Muscle layer of duodenum (tissue), 2 donors: Measurements from ENCODE around the gene LRRC23.
"Not testable (repeated sequence)": the region's sequence is repeated elsewhere in the genome, so short reads cannot be mapped to it uniquely, and the experiment has no call there.

Experiments
- H3K27ac ChIP-seq: one replicate; pipeline ENCODE4 v1.7.0; 2013; ENCODE audit warnings: mild to moderate bottlenecking, low read length
- H3K27me3 ChIP-seq: one replicate; pipeline ENCODE4 v1.7.0; 2013; ENCODE audit warnings: low read depth, mild to moderate bottlenecking, control low read depth, low read length
- H3K36me3 ChIP-seq, 2 donors: one replicate each; pipeline ENCODE4 v1.7.0; 2013; ENCODE audit warnings: low read length in 2 of 2, control low read depth in 1 of 2, mild to moderate bottlenecking in 1 of 2; ENCODE audit not compliant: insufficient read depth in 2 of 2, control insufficient read depth in 1 of 2
- H3K4me1 ChIP-seq, 2 donors: one replicate each; pipeline ENCODE4 v1.7.0; 2013; ENCODE audit warnings: low read length in 2 of 2, mild to moderate bottlenecking in 2 of 2, control low read depth in 1 of 2, moderate library complexity in 1 of 2; ENCODE audit not compliant: insufficient read depth in 2 of 2, control insufficient read depth in 1 of 2
- H3K4me3 ChIP-seq, 2 donors: one replicate each; pipeline ENCODE4 v1.7.0; 2013; ENCODE audit warnings: low read length in 2 of 2, low read depth in 1 of 2, mild to moderate bottlenecking in 1 of 2
- H3K9me3 ChIP-seq, 2 donors: one replicate each; pipeline ENCODE4 v1.7.0; 2013; ENCODE audit warnings: low read length in 2 of 2, control low read depth in 1 of 2, mild to moderate bottlenecking in 1 of 2; ENCODE audit not compliant: control insufficient read depth in 1 of 2
- donor health status: healthy.

LRRC23 gene

GRCh38 chr12:6891646-6892001, 13.0 kb upstream of the LRRC23 start:
- Histone ChIP-seq H3K4me3 (peak overlapping the region; percentile 65 to 85), H3K4me1 (no peaks in the 10 kb centered on the region), H3K27me3 (no peaks in the 10 kb centered on the region), H3K27ac (peak overlapping the region; percentile 89), H3K9me3 (no peaks in the 10 kb centered on the region), H3K36me3 (peaks cover 0 to 4% of the 10 kb centered on the region in 2 donors)

GRCh38 chr12:6892683-6893082, 11.9 kb upstream of the LRRC23 start:
- H3K27ac ChIP-seq, H3K9me3 ChIP-seq, H3K36me3 ChIP-seq, H3K27me3 ChIP-seq, H3K4me1 ChIP-seq, H3K4me3 ChIP-seq: not testable (repeated sequence)

- Histone ChIP-seq H3K27ac (no peak overlapping the region), H3K9me3 (no peaks in the 10 kb centered on the region), H3K4me1 (peaks cover 0 to under 1% of the 10 kb centered on the region in 2 donors), H3K36me3 (peaks cover 0 to 4% of the 10 kb centered on the region in 2 donors), H3K4me3 (no peak overlapping the region), H3K27me3 (no peaks in the 10 kb centered on the region)
Measured at GRCh38 chr12:6894321-6894720, 10.3 kb upstream of the LRRC23 start.

GRCh38 chr12:6896846-6897435, 7.7 kb upstream of the LRRC23 start:
- Histone ChIP-seq H3K27ac (no peak overlapping the region), H3K27me3 (no peaks in the 10 kb centered on the region), H3K4me1 (peaks cover 0 to 6% of the 10 kb centered on the region in 2 donors), H3K4me3 (no peak overlapping the region), H3K9me3 (no peaks in the 10 kb centered on the region), H3K36me3 (no peaks in the 10 kb centered on the region)

- Histone ChIP-seq H3K27me3 (no peaks in the 10 kb centered on the region), H3K27ac (no peak overlapping the region), H3K36me3 (no peaks in the 10 kb centered on the region)
Measured at GRCh38 chr12:6899427-6899826, 5.2 kb upstream of the LRRC23 start.

GRCh38 chr12:6899837-6900519, 4.6 kb upstream of the LRRC23 start:
- Histone ChIP-seq H3K4me3 (no peak overlapping the region), H3K27me3 (no peaks in the 10 kb centered on the region)

More at GRCh38 chr12:6899427-6899826, 5.2 kb upstream of the LRRC23 start:
- Histone ChIP-seq H3K9me3 (no peaks in the 10 kb centered on the region), H3K4me1 (peaks cover 5 to 6% of the 10 kb centered on the region in 2 donors), H3K4me3 (no peak overlapping the region)

GRCh38 chr12:6902448-6902847, 2.2 kb upstream of the LRRC23 start:
- Histone ChIP-seq H3K9me3 (no peaks in the 10 kb centered on the region), H3K4me3 (no peak overlapping the region), H3K27ac (no peak overlapping the region), H3K27me3 (no peaks in the 10 kb centered on the region), H3K4me1 (peaks cover 5 to 12% of the 10 kb centered on the region in 2 donors), H3K36me3 (peaks cover 4 to 9% of the 10 kb centered on the region in 2 donors)

More at GRCh38 chr12:6899837-6900519, 4.6 kb upstream of the LRRC23 start:
- Histone ChIP-seq H3K36me3 (no peaks in the 10 kb centered on the region), H3K4me1 (peaks cover 5 to 8% of the 10 kb centered on the region in 2 donors), H3K9me3 (no peaks in the 10 kb centered on the region), H3K27ac (no peak overlapping the region)

GRCh38 chr12:6903722-6904121, 900 bp upstream of the LRRC23 start:
- H3K36me3 ChIP-seq, result peaks cover 4 to 12% of the 10 kb centered on the region in 2 donors
- H3K27me3 ChIP-seq, result no peaks in the 10 kb centered on the region
- H3K27ac ChIP-seq, result no peak overlapping the region
- peaks cover 5 to 12% of the 10 kb centered on the region in 2 donors for H3K4me1 ChIP-seq
- no peaks in the 10 kb centered on the region for H3K9me3 ChIP-seq
- peak overlapping the region in 1 of 2 donors; percentile 95 for H3K4me3 ChIP-seq

GRCh38 chr12:6905414-6906040, 905 bp downstream of the LRRC23 start:
- Histone ChIP-seq H3K27me3 (no peaks in the 10 kb centered on the region), H3K9me3 (no peaks in the 10 kb centered on the region), H3K4me3 (peak overlapping the region; percentile 67 to 95), H3K27ac (peak overlapping the region; percentile 92), H3K36me3 (peaks cover 4 to 12% of the 10 kb centered on the region in 2 donors), H3K4me1 (peaks cover 5 to 6% of the 10 kb centered on the region in 2 donors)

- H3K27ac ChIP-seq, H3K4me3 ChIP-seq, H3K9me3 ChIP-seq, H3K4me1 ChIP-seq, H3K27me3 ChIP-seq: not testable (repeated sequence)
- H3K36me3 ChIP-seq, result peaks cover 4 to 12% of the 10 kb centered on the region in 2 donors
Measured at GRCh38 chr12:6908141-6908540, 3.5 kb downstream of the LRRC23 start.

- Histone ChIP-seq H3K4me1 (peaks cover 0 to 6% of the 10 kb centered on the region in 2 donors), H3K27me3 (no peaks in the 10 kb centered on the region), H3K27ac (no peak overlapping the region), H3K36me3 (peaks cover 4 to 12% of the 10 kb centered on the region in 2 donors), H3K4me3 (no peak overlapping the region), H3K9me3 (no peaks in the 10 kb centered on the region)
Measured at GRCh38 chr12:6909421-6910145, 5.0 kb downstream of the LRRC23 start.
